Smooth muscle cell of bladder (primary cell): ENCODE data around the gene GMFB. TPM values are rescaled to one million over a fixed set of nuclear protein-coding genes. Genes with fewer than 3 reads are reported as not detected.

Source experiments
- total RNA-seq: library from RNA; depleted of rRNA; stranded (reverse); fragments of >200 nt; gene quantifications from 2 replicates; pipeline ENCODE4 v1.2.3, GENCODE V29; 2014

The GMFB gene
- 76.8 and 79.5 TPM in 2 replicates for total RNA-seq

GRCh38 chr14:54488646-54489317 lies at the start of gene GMFB:
TSS of gene GMFB (minus strand) at chr14:54488980. CDS start at chr14:54488927, 53 bp downstream.

GRCh38 chr14:54509546-54510501 lies 21.0 kb upstream of the GMFB start, which contains the start of gene CGRRF1:
TSS of gene CGRRF1 (plus strand) at chr14:54509906. CDS start at chr14:54509960, 54 bp downstream.

DNA sequence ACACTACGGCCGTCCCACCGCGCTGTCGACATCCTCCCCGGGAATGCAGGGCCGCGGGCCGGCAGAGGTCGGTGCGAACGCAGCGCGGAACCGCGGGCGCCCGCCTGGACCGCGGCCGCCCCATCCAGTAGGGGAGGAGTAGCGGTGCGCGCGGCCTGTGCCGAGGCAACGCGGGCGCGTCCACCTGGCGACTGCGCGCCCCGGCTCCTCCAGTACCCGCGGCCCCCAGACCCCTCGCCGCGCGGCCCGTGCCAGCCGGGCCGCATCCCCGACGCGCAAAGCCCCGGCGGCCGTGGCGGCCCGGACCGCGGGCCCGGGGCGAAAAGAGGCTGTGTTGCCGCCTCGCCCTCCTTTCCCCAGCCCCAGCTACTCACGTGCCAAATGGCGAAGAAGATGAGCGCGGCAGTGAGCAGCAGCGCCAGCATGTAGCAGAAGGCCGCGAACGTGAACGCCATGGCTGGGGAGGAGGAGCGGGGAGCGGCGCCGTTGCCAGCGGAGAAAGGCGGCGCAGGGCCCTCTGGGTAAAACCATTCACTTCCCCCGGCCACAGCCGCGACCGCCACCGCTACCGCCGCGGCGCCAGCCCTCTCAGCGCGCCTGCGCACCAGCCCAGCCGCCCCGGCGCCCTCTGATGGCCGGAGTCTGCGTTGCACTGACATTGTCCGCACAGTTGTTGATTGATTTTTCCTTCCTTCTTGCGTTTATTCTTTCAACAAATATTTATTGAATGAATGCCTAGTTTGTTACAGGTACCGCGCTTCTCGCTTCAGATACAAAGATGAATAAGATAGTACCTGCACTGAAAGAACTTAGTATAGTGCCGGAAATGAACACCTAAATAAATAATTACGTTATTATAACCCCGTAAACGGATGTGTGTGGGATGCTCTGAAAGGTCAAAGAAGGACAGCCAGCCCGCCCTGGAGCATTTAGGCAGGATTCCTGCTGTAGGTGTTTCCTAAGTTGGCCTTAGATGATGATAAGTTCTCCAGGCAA lies 47.6 kb downstream of the GMFB start, which contains the start of gene CNIH1:
Gene CNIH1 (minus strand): TSS at position 502 of the 996 bp plus-strand sequence. CDS start 47 bp downstream, at position 455.

Other genes starting within 250 kb of the GMFB start
- 15.1 and 17.4 TPM in 2 replicates for gene CDKN3, start 92.0 kb downstream of the GMFB start, total RNA-seq
- 84.6 and 172 TPM in 2 replicates for gene CNIH1, start 47.6 kb downstream of the GMFB start, total RNA-seq
- 10.4 and 11.5 TPM in 2 replicates for gene CGRRF1, start 20.9 kb upstream of the GMFB start, total RNA-seq
- 17.2 and 19.0 TPM in 2 replicates for gene SAMD4A, start 78.1 kb upstream of the GMFB start, total RNA-seq